ENCODE results near the gene EEF1AKMT2.

Gene EEF1AKMT2

DNA sequence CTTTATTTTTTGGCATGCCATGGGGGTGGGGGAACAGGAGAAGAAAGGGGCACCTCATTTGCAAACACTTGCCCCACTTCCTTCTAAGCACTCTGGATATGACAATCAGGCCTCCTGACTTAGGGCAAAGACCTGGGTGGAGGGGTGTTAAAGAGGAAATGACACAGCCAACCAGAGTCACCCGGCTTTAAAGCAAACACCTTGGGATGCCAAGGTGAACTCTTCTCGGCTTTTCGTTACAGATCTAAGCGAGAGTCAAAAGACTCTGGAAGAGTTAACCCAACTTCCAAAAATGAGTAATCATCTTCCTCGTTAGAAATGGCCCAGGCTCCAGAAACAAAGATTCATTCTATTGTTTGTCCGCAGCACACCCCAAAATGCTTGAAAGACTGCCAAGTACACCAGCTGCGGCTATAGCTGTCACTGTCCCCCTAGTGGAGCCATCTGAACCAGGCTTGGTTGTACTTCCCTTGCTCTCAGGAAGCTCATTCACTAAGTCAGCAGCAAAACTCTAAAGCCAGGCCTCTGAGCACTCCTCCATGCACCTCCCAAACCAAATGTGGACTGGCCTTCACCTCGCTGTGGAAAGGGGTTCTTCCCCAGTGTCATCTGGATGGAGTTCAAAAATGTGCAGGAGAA, 72.4 kb downstream of the EEF1AKMT2 start:
- DNase-seq (ENCODE audit: low spot score): no peak

DNA sequence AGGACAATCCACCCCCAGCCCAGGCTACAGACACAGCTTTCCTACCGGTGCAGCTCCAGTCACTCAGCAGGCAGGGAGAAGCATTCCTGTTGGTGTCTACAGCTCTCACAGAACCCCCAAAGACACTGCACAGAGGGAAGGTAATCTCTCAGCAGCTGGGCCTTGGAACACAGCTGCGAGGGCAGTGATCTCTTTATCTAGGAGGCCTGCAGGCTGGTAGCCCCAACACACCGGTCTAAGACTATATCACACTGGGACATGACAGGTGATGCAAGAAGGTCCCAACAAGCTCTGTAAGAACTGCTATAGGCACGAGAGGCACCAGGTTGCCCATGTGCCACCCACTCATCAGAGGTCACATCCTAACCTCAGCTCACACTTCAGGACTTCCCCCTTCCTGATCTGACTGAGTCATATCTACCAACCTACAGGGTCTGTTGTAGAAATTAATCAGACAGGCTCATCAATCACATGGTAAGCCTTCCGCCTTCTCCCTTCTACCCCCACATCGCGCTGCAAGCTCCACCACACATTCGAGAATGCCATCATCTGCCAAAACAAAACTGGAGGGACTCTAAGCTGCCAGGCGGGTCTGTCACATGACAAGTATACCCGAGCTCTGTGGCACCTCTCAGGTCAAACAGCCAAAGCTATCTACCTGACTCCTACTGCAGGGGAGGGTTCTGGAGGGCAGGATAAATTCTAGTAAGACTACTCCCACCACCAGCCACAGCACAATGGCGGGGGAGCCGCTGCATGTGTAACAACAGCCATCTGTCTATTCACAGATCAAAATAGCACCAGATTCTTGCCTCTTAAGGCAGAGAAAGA, 73.6 kb downstream of the EEF1AKMT2 start:
- DNase-seq (ENCODE audit: low spot score): no peak

- DNase-seq (ENCODE audit: low spot score): no peak
Observed at GRCh38 chr10:124717041-124717757, 74.5 kb downstream of the EEF1AKMT2 start.

DNA sequence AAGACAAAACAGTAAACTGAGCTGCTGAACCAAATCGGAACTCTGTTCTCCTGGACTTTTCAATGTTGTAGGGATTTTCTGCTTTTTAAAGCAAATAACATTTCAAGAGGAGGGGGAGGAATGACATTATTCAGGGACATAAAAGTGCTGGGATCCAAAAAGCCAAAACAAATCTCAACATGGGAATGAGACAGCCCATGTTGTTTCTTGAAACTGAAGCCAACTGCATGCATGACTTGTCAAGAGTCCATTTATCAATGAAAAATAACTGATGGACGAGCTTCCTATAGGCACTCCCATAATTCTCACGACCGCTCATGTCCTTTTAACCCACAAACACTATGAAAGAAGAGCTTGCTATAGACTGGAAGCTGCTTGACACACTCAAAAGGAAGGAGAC, 75.3 kb downstream of the EEF1AKMT2 start:
- no peak for DNase-seq (ENCODE audit: low spot score)

DNA sequence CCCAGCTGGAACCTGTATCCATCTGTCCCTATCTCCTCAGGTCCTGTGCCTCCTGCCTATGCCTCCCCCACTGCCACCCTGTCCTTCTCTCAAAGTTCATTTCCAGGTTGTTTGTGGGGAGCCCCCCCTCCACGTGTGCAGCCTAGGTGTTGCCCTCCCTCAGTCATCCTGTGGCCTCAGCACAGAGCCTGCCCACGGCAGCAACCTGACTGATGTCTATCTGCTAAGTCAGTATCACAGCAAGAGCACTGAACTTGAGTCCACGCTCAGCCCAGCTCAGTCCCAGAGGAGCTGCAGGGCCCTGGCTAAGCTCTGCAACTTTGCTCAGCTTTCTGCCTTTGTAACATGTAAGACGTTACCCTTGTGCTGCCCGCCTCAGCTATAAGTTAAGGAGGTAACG, 76.2 kb downstream of the EEF1AKMT2 start:
- no peak for DNase-seq (ENCODE audit: low spot score)

- DNase-seq (ENCODE audit: low spot score): no peak
Observed at GRCh38 chr10:124713679-124714255, 77.9 kb downstream of the EEF1AKMT2 start.

DNA sequence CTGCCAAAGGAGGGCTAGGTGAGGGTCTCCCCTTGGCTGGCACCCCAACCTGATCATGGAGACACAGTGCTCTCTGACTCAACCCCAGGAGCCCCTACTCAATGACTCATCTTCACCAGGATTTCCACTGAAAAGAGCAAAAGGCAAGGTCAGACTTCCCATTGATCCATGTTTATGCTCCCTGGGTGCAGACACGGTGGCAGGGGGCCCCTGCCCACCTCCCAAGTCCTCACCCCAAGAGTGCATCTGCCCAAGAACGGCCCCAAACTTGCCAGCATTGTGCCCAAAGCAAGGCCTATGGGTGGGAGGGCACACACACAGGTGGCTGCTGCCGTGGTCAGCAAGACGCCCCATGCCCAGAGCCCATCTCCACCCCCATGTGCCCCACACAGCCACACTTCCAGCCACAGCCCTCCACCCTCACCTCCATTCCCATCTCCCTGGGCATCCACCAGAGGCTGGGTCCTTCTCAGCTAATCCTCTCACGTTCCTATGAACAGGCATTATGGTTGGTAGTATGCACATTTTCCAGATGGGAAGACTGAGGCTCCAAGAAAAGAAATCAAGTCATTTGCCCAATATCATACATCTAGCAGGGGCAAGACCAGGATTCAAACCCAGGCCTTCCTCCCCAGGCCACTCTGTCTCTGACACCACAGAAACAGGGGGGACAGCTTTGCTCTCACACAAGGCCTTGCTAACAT, 78.8 kb downstream of the EEF1AKMT2 start:
- DNase-seq (ENCODE audit: low spot score): no peak

DNA sequence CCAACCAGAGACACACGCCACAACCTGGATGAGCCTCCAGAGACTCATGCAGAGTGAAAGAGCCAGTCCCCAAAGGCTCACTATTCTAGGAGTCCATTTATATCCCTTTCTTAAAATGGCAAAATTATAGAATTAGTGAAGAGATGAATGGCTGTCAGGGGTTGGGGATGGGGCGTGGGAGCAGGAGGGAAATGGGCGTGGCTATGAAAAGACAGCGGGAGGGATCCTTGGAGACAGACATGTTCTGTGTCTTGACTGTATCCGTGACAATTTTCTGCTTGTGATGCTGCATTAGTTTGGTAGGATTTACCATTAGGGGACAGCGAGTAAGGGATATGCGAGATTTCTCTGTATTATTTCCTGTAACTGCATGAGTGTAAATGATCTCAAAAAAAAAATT, 80.5 kb downstream of the EEF1AKMT2 start:
- DNase-seq (ENCODE audit: low spot score): no peak

DNA sequence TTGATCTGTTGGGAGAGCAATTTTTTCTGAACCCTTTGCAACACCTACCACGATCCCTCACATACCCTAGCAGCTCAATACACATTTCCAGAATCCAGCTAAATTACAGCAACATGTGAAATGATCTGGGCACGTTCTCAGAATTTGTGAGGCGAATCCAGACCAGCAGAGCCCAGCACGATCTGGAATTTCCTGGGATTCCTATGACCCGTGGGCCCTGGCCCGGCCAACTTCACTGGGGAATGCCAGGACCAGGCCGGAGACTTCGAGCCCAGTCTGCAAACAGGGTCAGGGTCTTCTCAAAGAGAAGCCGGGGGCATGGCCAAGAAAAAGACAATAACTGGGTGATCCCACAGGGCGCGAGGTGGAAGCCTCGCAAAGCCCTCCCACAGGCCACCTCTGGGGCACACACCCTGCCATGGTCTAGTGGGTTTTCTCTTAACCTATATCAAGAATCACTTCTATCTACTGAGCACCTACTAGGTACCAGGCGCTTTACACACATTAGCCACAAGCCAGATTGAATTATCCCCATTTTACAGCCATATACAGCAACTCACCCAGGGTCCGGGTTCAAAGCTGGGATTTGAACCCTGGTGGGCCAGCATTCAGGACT, 81.3 kb downstream of the EEF1AKMT2 start:
- no peak for DNase-seq (ENCODE audit: low spot score)

- DNase-seq (ENCODE audit: low spot score): no peak
Observed at GRCh38 chr10:124709861-124710260, 81.8 kb downstream of the EEF1AKMT2 start.

DNA sequence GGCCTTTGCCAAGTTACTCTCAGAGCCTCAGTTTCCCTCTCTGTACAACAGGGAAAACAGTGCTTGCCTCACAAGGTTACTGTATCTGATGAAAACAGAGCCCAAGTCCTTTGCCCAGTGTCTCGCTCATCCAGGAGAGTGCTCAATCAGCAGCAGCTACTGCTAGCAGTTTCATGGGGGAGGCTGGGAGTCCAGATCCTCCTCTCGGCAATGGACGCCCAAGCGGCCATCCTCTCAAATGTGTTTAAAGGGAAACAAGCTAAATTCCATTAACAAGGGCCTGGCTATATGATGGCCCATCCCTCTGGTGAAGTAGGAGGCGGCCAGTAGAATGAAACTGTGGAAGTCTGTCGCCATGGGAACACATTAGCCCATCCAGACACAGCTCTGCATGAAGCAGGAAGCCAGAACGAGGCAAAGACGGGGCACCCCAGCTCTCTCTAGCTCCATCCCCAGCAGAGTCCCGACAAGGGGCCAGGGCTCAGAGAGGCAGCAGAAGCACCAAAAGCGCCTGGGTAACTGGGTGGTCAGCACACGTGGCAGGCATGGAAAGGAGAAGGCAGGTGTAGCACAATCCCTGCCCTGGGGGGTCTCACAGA, 82.7 kb downstream of the EEF1AKMT2 start:
- DNase-seq (ENCODE audit: low spot score): peak; percentile 56

GRCh38 chr10:124708246-124708779, 83.4 kb downstream of the EEF1AKMT2 start:
- DNase-seq (ENCODE audit: low spot score): no peak

Measured in ecto neural progenitor cell (in vitro differentiated cells).